ENCODE data around the gene FAM120A. TPM values are rescaled to one million over a fixed set of nuclear protein-coding genes. Genes with fewer than 3 reads are reported as not detected.

Gene FAM120A
- total and polyA plus RNA-seq, 7 donors, result 37.9 to 126 (median 70.1) TPM

GRCh38 chr9:93452710-93453046 lies 1.2 kb downstream of the FAM120A start:
- Histone ChIP-seq H3K27me3 (ENCODE audit: insufficient read depth in 3 of 3, low read length in 2 of 3) (no peaks in the 10 kb centered on the region), H3K27ac (peak overlapping the region; percentile 98), H3K4me1 (peaks cover 44% of the 10 kb centered on the region), H3K36me3 (ENCODE audit: insufficient read depth in 1 of 2, low read depth in 1 of 2) (peaks cover 0 to 25% of the 10 kb centered on the region in 2 donors), H3K9me3 (no peaks in the 10 kb centered on the region), H3K4me3 (peak overlapping the region; percentile 80)
- DNase-seq (no peak), ATAC-seq (peak; percentile 20 to 51 (median 26))
- TF ChIP-seq CTCF (IDR thresholded peaks at IDR 0.05), result no peak
- intact Hi-C loops (cut with DNase I), result loop anchor here (5.0 to 10.0 kb wide), 4 partner anchors 80 to 1862 kb away; partner anchors contain the start of genes CARD19 (in 1 of the 2) and FANCC (in 1 of the 2)
- WGBS, 3 donors, result 0 to 1% (median 0%) methylated on average over 10 of the region's 10 CpGs

- ATAC-seq, result peak; percentile 77 to 87 (median 81)
- peak within 1 kb of the TSS; percentile 80 for H3K4me3 ChIP-seq
- TF ChIP-seq CTCF (IDR thresholded peaks at IDR 0.05), result no peak
- WGBS, 3 donors, result 1% methylated on average over 34 of the region's 34 CpGs
- H3K27me3 ChIP-seq (ENCODE audit: insufficient read depth in 3 of 3, low read length in 2 of 3), result no peaks in the 10 kb centered on the region
- H3K4me1 ChIP-seq, result peaks cover 50% of the 10 kb centered on the region
- peak; percentile 91 to 93 for DNase-seq
- no peaks in the 10 kb centered on the region for H3K9me3 ChIP-seq
- peaks cover 0 to 19% of the 10 kb centered on the region in 2 donors for H3K36me3 ChIP-seq (ENCODE audit: insufficient read depth in 1 of 2, low read depth in 1 of 2)
- peak within 1 kb of the TSS; percentile 98 for H3K27ac ChIP-seq
- intact Hi-C loops (cut with DNase I), result loop anchor here (5.0 to 10.0 kb wide), 4 partner anchors 79 to 1862 kb away; partner anchors contain the start of genes CARD19 (in 1 of the 2) and FANCC (in 1 of the 2)
These were observed 1.8 kb downstream of the FAM120A start, which contains the start of gene FAM120AOS for GRCh38 chr9:93453047-93453914. TSS of gene FAM120AOS (minus strand) at chr9:93453581. CDS start at chr9:93452709, 872 bp downstream.

GRCh38 chr9:93456022-93456421 lies 4.5 kb downstream of the FAM120A start:
- Histone ChIP-seq H3K4me3 (no peak overlapping the region), H3K27ac (peak overlapping the region; percentile 48), H3K27me3 (ENCODE audit: insufficient read depth in 3 of 3, low read length in 2 of 3) (no peaks in the 10 kb centered on the region), H3K4me1 (peaks cover 68% of the 10 kb centered on the region), H3K9me3 (no peaks in the 10 kb centered on the region), H3K36me3 (ENCODE audit: insufficient read depth in 1 of 2, low read depth in 1 of 2) (no peaks in the 10 kb centered on the region)
- WGBS, 3 donors, result 87 to 93% (median 89%) methylated on average over 1 of the region's 1 CpG
- intact Hi-C loops (cut with DNase I), result loop anchor here in 1 of 2 donors (5.0 to 10.0 kb wide), 3 partner anchors 56 to 1859 kb away; partner anchors contain the start of genes CARD19 and FANCC
- no peak for ATAC-seq
- DNase-seq, result no peak
- TF ChIP-seq CTCF (IDR thresholded peaks at IDR 0.05), result no peak

GRCh38 chr9:93456504-93456903 lies 5.0 kb downstream of the FAM120A start:
- 75 to 87% (median 82%) methylated on average over 2 of the region's 2 CpGs for WGBS, 3 donors
- ATAC-seq, result no peak
- Histone ChIP-seq H3K9me3 (no peaks in the 10 kb centered on the region), H3K4me1 (peaks cover 68% of the 10 kb centered on the region), H3K4me3 (no peak overlapping the region), H3K27ac (peak overlapping the region; percentile 13), H3K36me3 (ENCODE audit: insufficient read depth in 1 of 2, low read depth in 1 of 2) (no peaks in the 10 kb centered on the region), H3K27me3 (ENCODE audit: insufficient read depth in 3 of 3, low read length in 2 of 3) (no peaks in the 10 kb centered on the region)
- intact Hi-C loops (cut with DNase I), result loop anchor here in 1 of 2 donors (5.0 to 10.0 kb wide), 3 partner anchors 56 to 1858 kb away; partner anchors contain the start of genes CARD19 and FANCC
- TF ChIP-seq CTCF (IDR thresholded peaks at IDR 0.05), result no peak
- DNase-seq, result no peak

Measured in psoas muscle (tissue), 8 donors.